SK-N-SH (cell line): Measurements from ENCODE around the gene ABCC4. TPM values are rescaled to one million over a fixed set of nuclear protein-coding genes. Genes with fewer than 3 reads are reported as not detected.

Experiments used
- CTCF ChIA-PET: fragments of 300-600, 350-600 bp; formaldehyde crosslinking; extraction: SDS; loops from one replicate; lab custom pipeline; 2021; lab: Yijun Ruan, JAX
- POLR2A ChIA-PET: fragments of 350-600 bp; sonication (Branson Sonifier 250); formaldehyde crosslinking; extraction: SDS; loops from one replicate; lab custom pipeline; 2020; ENCODE audit warnings: antibody characterized with exemption, inconsistent platforms; lab: Yijun Ruan, JAX
- DNase-seq: peaks from one replicate; pipeline ENCODE4 v3.0.0; 2012
- H2AFZ ChIP-seq: fragments of 200-600 bp; sonication (generic); 2 replicates; pipeline ENCODE4 v1.8.1; 2016; ENCODE audit warnings: antibody characterized with exemption, mild to moderate bottlenecking, low read depth
- H3F3A ChIP-seq: fragments of 200-600 bp; sonication (generic); replicated peaks from 2 replicates; pipeline ENCODE3; 2016; ENCODE audit warnings: antibody characterized with exemption, mild to moderate bottlenecking; ENCODE audit not compliant: insufficient read depth
- H3K27ac ChIP-seq, 2 experiments: fragments of 200-500 bp in 1 of 2; fragments of 200-600 bp in 1 of 2; sonication (Bioruptor generic) in 1 of 2; sonication (generic), shearing (Covaris generic) in 1 of 2; 2 replicates each; pipeline versions ENCODE4 v1.5.1 to v1.6.1; 2014 to 2016; ENCODE audit warnings: low read depth in 2 of 2, inconsistent platforms in 1 of 2, low read length in 1 of 2, mild to moderate bottlenecking in 1 of 2, mixed read lengths in 1 of 2
- H3K27me3 ChIP-seq: fragments of 200-600 bp; sonication (generic), shearing (Covaris generic); 2 replicates; pipeline ENCODE4 v1.6.1; 2016; ENCODE audit warnings: mixed run types; ENCODE audit not compliant: insufficient read depth
- H3K36me3 ChIP-seq, 2 experiments: fragments of 200-500 bp in 1 of 2; fragments of 200-600 bp in 1 of 2; sonication (Bioruptor generic) in 1 of 2; sonication (generic) in 1 of 2; replicated peaks in 1 of 2; 2 replicates each; pipeline versions ENCODE3 to v1.5.1; 2014 to 2016; ENCODE audit warnings: low read length in 1 of 2, mild to moderate bottlenecking in 1 of 2; ENCODE audit not compliant: insufficient read depth in 2 of 2, control insufficient read depth in 1 of 2
- H3K4me1 ChIP-seq, 2 experiments: fragments of 200-500 bp in 1 of 2; fragments of 200-600 bp in 1 of 2; sonication (Bioruptor generic) in 1 of 2; sonication (generic), shearing (Covaris generic) in 1 of 2; 2 replicates each; pipeline versions ENCODE4 v1.5.1 to v1.6.1; 2014 to 2016; ENCODE audit warnings: low read depth in 1 of 2, low read length in 1 of 2, mixed run types in 1 of 2; ENCODE audit not compliant: insufficient read depth in 2 of 2, control insufficient read depth in 1 of 2
- H3K4me2 ChIP-seq: fragments of 200-600 bp; sonication (generic), shearing (Covaris generic); 2 replicates; pipeline ENCODE4 v1.6.1; 2017; ENCODE audit warnings: mixed run types
- H3K4me3 ChIP-seq, 2 experiments: fragments of 200-500 bp in 1 of 2; fragments of 200-600 bp in 1 of 2; sonication (Bioruptor generic) in 1 of 2; sonication (generic), shearing (Covaris generic) in 1 of 2; 2 replicates each; pipeline versions ENCODE4 v1.5.1 to v1.8.1; 2014 to 2016; ENCODE audit warnings: low read depth in 2 of 2, inconsistent platforms in 1 of 2, low read length in 1 of 2, mild to moderate bottlenecking in 1 of 2, mixed read lengths in 1 of 2, moderate library complexity in 1 of 2
- H3K79me2 ChIP-seq: fragments of 200-600 bp; sonication (generic); 2 replicates; pipeline ENCODE4 v1.8.1; 2017; ENCODE audit warnings: mild to moderate bottlenecking; ENCODE audit not compliant: insufficient read depth
- H3K9ac ChIP-seq: fragments of 200-600 bp; sonication (generic); 2 replicates; pipeline ENCODE4 v1.6.1; 2017; ENCODE audit warnings: mixed run types
- H3K9me2 ChIP-seq: fragments of 200-600 bp; sonication (generic); 2 replicates; pipeline ENCODE4 v1.6.1; 2017; ENCODE audit warnings: mixed run types
- H3K9me3 ChIP-seq: fragments of 200-600 bp; sonication (generic); 2 replicates; pipeline ENCODE4 v1.6.1; 2017; ENCODE audit warnings: mixed run types, mild to moderate bottlenecking, moderate library complexity
- H4K20me1 ChIP-seq: fragments of 200-600 bp; sonication (generic); 2 replicates; pipeline ENCODE4 v1.6.1; 2017; ENCODE audit warnings: mild to moderate bottlenecking, mixed run types; ENCODE audit not compliant: insufficient read depth
- CHD2 ChIP-seq: fragments of 150-350 bp; IDR thresholded peaks from 2 replicates; pipeline ENCODE4 v1.6.1; 2018; ENCODE audit warnings: low read length; ENCODE audit not compliant: partially characterized antibody
- ELF1 ChIP-seq: IDR thresholded peaks from 2 replicates; pipeline ENCODE4 v1.4.0; 2012
- EP300 ChIP-seq, 2 experiments: IDR thresholded peaks; 2 replicates each; pipeline versions ENCODE4 v1.4.0 to v1.6.1; 2012; ENCODE audit warnings: borderline replicate concordance in 1 of 2, low read depth in 1 of 2, low read length in 1 of 2
- EZH2phosphoT487 ChIP-seq: fragments of 200-600 bp; sonication (generic); IDR thresholded peaks from 2 replicates; pipeline ENCODE4 v1.6.1; 2017; ENCODE audit warnings: low read depth, mixed run types, mild to moderate bottlenecking, antibody characterized with exemption, moderate library complexity, borderline replicate concordance
- FOXJ3 ChIP-seq: sonication (generic); formaldehyde crosslinking; IDR thresholded peaks from 2 replicates; pipeline ENCODE4 v1.5.1; 2020; ENCODE audit warnings: mild to moderate bottlenecking, missing genetic modification reagents
- GABPA ChIP-seq: IDR thresholded peaks from 2 replicates; pipeline ENCODE4 v1.4.0; 2012; ENCODE audit warnings: low read depth, mild to moderate bottlenecking
- GATA2 ChIP-seq: sonication (generic); formaldehyde crosslinking; IDR thresholded peaks from 2 replicates; pipeline ENCODE4 v1.5.0; 2020; ENCODE audit warnings: mild to moderate bottlenecking, missing genetic modification reagents
- MAX ChIP-seq: IDR thresholded peaks from 2 replicates; pipeline ENCODE4 v1.4.0; 2012; ENCODE audit warnings: low read depth
- MEF2A ChIP-seq: IDR thresholded peaks from 2 replicates; pipeline ENCODE4 v1.4.0; 2012; ENCODE audit warnings: low read depth, borderline replicate concordance
- MXI1 ChIP-seq: IDR thresholded peaks from 2 replicates; pipeline ENCODE4 v1.6.1; 2012; ENCODE audit warnings: mild to moderate bottlenecking, low read depth, low read length, improper control_type of control experiment
- NFIC ChIP-seq: IDR thresholded peaks from 2 replicates; pipeline ENCODE4 v1.4.0; 2012; ENCODE audit warnings: borderline replicate concordance
- PBX3 ChIP-seq: IDR thresholded peaks from 2 replicates; pipeline ENCODE4; 2012
- RAD21 ChIP-seq: IDR thresholded peaks from 2 replicates; pipeline ENCODE4 v1.6.1; 2012; ENCODE audit warnings: mild to moderate bottlenecking, low read length
- RCOR1 ChIP-seq: fragments of 150-350 bp; IDR thresholded peaks from 2 replicates; pipeline ENCODE4 v1.6.1; 2017; ENCODE audit warnings: antibody characterized with exemption, low read length
- REST ChIP-seq: IDR thresholded peaks from 2 replicates; pipeline ENCODE4 v1.6.1; 2012; ENCODE audit warnings: mild to moderate bottlenecking, low read depth, low read length, moderate library complexity
- RFX5 ChIP-seq: IDR thresholded peaks from 2 replicates; pipeline ENCODE4 v1.6.1; 2012; ENCODE audit warnings: mild to moderate bottlenecking, improper control_type of control experiment, low read length
- TAF1 ChIP-seq: IDR thresholded peaks from 2 replicates; pipeline ENCODE4 v1.6.1; 2012; ENCODE audit warnings: low read depth, mild to moderate bottlenecking, low read length, moderate library complexity, borderline replicate concordance
- TEAD4 ChIP-seq: IDR thresholded peaks from 2 replicates; pipeline ENCODE4 v1.4.0; 2012; ENCODE audit warnings: mild to moderate bottlenecking, borderline replicate concordance; ENCODE audit not compliant: insufficient read depth
- USF2 ChIP-seq: fragments of 150-350 bp; IDR thresholded peaks from 2 replicates; pipeline ENCODE4 v1.6.1; 2017; ENCODE audit warnings: antibody characterized with exemption, low read length, low read depth, borderline replicate concordance
- YY1 ChIP-seq: IDR thresholded peaks from 2 replicates; pipeline ENCODE4 v1.4.0; 2012; ENCODE audit warnings: low read depth, mild to moderate bottlenecking
- WGBS: methylation state at CpG from one replicate; pipeline ENCODE4 v1.1.6; 2017; ENCODE audit warnings: low lambda C conversion rate; 5-methylcytosine and 5-hydroxymethylcytosine counted together
- polyA plus RNA-seq, 3 experiments: library from polyadenylated mRNA; depleted of rRNA; stranded (reverse); fragments of >200 nt; gene quantifications; 2 replicates each; pipeline ENCODE4 v1.2.3, GENCODE V29; 2012

ABCC4 gene
- polyA plus RNA-seq, 1 of the 3 experiments (the other 2 are of a cell fraction), result 7.8 TPM

- ChIA-PET CTCF (interaction anchor here (1.6 kb wide), 2 partner anchors 14 to 16 kb away, joined by 3 to 4 read pairs; no protein-coding TSS in a partner anchor), POLR2A (no interaction called here)
- Histone ChIP-seq H4K20me1 (no peaks in the 10 kb centered on the region), H3K36me3 (no peaks in the 10 kb centered on the region), H3K4me3 (no peak overlapping the region), H2AFZ (no peak overlapping the region), H3K4me1 (no peaks in the 10 kb centered on the region), H3K27me3 (no peaks in the 10 kb centered on the region), H3K4me2 (no peak overlapping the region), H3F3A (no peaks in the 10 kb centered on the region), H3K9ac (no peak overlapping the region), H3K9me3 (no peaks in the 10 kb centered on the region), H3K9me2 (no peaks in the 10 kb centered on the region), H3K27ac (no peak overlapping the region), H3K79me2 (no peaks in the 10 kb centered on the region)
- TF ChIP-seq GATA2 (CRISPR knock-in tag), result no peak
- no peak for TF ChIP-seq MEF2A
- no peak for TF ChIP-seq ELF1
- TF ChIP-seq TEAD4, result no peak
- no peak for TF ChIP-seq MAX
- no peak for TF ChIP-seq EZH2phosphoT487
- no peak for TF ChIP-seq MXI1
- TF ChIP-seq REST, result no peak
- TF ChIP-seq RAD21, result no peak
- no peak for TF ChIP-seq EP300 (IDR thresholded peaks at IDR 0.05; ENCODE audit: borderline replicate concordance in 1 of 2, low read depth in 1 of 2, low read length in 1 of 2)
- TF ChIP-seq TAF1, result no peak
- TF ChIP-seq CHD2, result no peak
- TF ChIP-seq FOXJ3, result no peak
- DNase-seq, result no peak
- WGBS, result 73% methylated on average over 1 of the region's 1 CpG
Measured at GRCh38 chr13:94987869-94988268, 313.4 kb downstream of the ABCC4 start.

- ChIA-PET POLR2A (interaction anchor here (0.7 kb wide), 1 partner anchor 20 kb away, joined by 3 read pairs; no protein-coding TSS in a partner anchor), CTCF (interaction anchor here (1.6 kb wide), 2 partner anchors 15 kb away, joined by 3 to 4 read pairs; no protein-coding TSS in a partner anchor)
- 77% methylated on average over 5 of the region's 5 CpGs for WGBS
- TF ChIP-seq PBX3, result no peak
- TF ChIP-seq RFX5, result no peak
- TF ChIP-seq GATA2 (CRISPR knock-in tag), result no peak
- TF ChIP-seq MEF2A, result no peak
- no peak for TF ChIP-seq GABPA
- TF ChIP-seq RCOR1, result no peak
- no peak for TF ChIP-seq TEAD4
- no peak for TF ChIP-seq TAF1
- no peak for TF ChIP-seq USF2
- TF ChIP-seq NFIC, result no peak
- TF ChIP-seq YY1, result no peak
Measured at GRCh38 chr13:94987081-94987480, 314.2 kb downstream of the ABCC4 start.

More at GRCh38 chr13:94987081-94987480, 314.2 kb downstream of the ABCC4 start:
- H2AFZ ChIP-seq, result no peak overlapping the region
- H3K9ac ChIP-seq, result no peak overlapping the region
- DNase-seq, result no peak
- no peaks in the 10 kb centered on the region for H3F3A ChIP-seq
- no peak overlapping the region for H3K4me2 ChIP-seq
- H4K20me1 ChIP-seq, result no peaks in the 10 kb centered on the region
- H3K36me3 ChIP-seq, result no peaks in the 10 kb centered on the region
- H3K4me3 ChIP-seq, result no peak overlapping the region
- H3K79me2 ChIP-seq, result no peaks in the 10 kb centered on the region
- H3K9me3 ChIP-seq, result no peaks in the 10 kb centered on the region
- no peaks in the 10 kb centered on the region for H3K27me3 ChIP-seq
- no peak overlapping the region for H3K27ac ChIP-seq
- H3K4me1 ChIP-seq, result no peaks in the 10 kb centered on the region
- H3K9me2 ChIP-seq, result no peaks in the 10 kb centered on the region
